ENCODE results near the gene PDGFRB. TPM values are rescaled to one million over a fixed set of nuclear protein-coding genes. Genes with fewer than 3 reads are reported as not detected.

PDGFRB gene
- total and polyA plus RNA-seq, 2 of the 4 experiments (the other 2 are of a cell fraction) = 108 to 124 TPM

GRCh38 chr5:150203832-150204589, 48.4 kb upstream of the PDGFRB start:
- peaks cover 2% of the 10 kb centered on the region; the same call in 1 of the 2 replicates for H3K9me3 ChIP-seq (ENCODE audit: control insufficient read depth, insufficient read depth, low read length)
- in situ Hi-C loops (cut with MboI; ENCODE audit: low sequenced_read_pairs) (loop anchor here (25.0 kb wide), 1 partner anchor 567 kb away; no protein-coding TSS in a partner anchor), dilution Hi-C loops (cut with HindIII; ENCODE audit: low sequenced_read_pairs, unreplicated experiment) (no loop called here), intact Hi-C loops (cut with micrococcal nuclease) (no loop called here)
- H4K20me1 ChIP-seq (ENCODE audit: insufficient read depth, low read length) = no peaks in the 10 kb centered on the region
- no TSS peak for BruUV-seq (replicated peaks)
- no peak overlapping the region for H2AFZ ChIP-seq (replicated peaks; ENCODE audit: low read length, poor library complexity)
- no peak overlapping the region for H2AK5ac ChIP-seq (ENCODE audit: low read depth, low read length)
- POLR2A ChIA-PET (ENCODE audit: unreplicated experiment) = no interaction called here
- H4K91ac ChIP-seq (ENCODE audit: insufficient read depth, low read depth, low read length) = no peak overlapping the region
- no peak overlapping the region for H4K5ac ChIP-seq (ENCODE audit: low read depth, low read length)
- 71% methylated on average over 3 of the region's 12 CpGs; no CpG with 5 or more reads in 1 of the 2 experiments for WGBS, 2 experiments (ENCODE audit: extremely low coverage in 2 of 2, insufficient read length in 1 of 2)
- ATAC-seq (ENCODE audit: low read depth) (no peak), DNase-seq (no peak)
- CTCF ChIA-PET = no interaction called here
- no peak overlapping the region for H3K9ac ChIP-seq (ENCODE audit: low read depth, low read length)
- H2BK15ac ChIP-seq (ENCODE audit: low read depth, low read length) = no peak overlapping the region
- no peaks in the 10 kb centered on the region for H3K36me3 ChIP-seq (ENCODE audit: control insufficient read depth, insufficient read depth, low read length)
- H3K27ac ChIP-seq (ENCODE audit: insufficient read depth, low read length) = no peak overlapping the region
- no peak overlapping the region for H3K4me2 ChIP-seq (ENCODE audit: low read depth, low read length)
- H3K9me1 ChIP-seq (ENCODE audit: insufficient read depth, low read length) = peaks cover 1% of the 10 kb centered on the region; the same call in 1 of the 2 replicates
- H3K14ac ChIP-seq (replicated peaks; ENCODE audit: low read depth, low read length) = no peak overlapping the region
- H2BK5ac ChIP-seq (ENCODE audit: low read depth, low read length, poor library complexity, severe bottlenecking) = no peak overlapping the region
- no peak overlapping the region for H3K23ac ChIP-seq (ENCODE audit: low read depth, low read length)
- no peak overlapping the region for H4K8ac ChIP-seq (ENCODE audit: low read depth in 2 of 2, low read length in 2 of 2)
- no peak overlapping the region for H2BK20ac ChIP-seq (ENCODE audit: low read depth, low read length)
- H3K79me1 ChIP-seq (ENCODE audit: low read depth in 1 of 2, low read length in 2 of 2) = no peaks in the 10 kb centered on the region
- no peak overlapping the region for H3K4me3 ChIP-seq (ENCODE audit: insufficient read depth, low read depth, low read length)
- peaks cover 17% of the 10 kb centered on the region for H3K27me3 ChIP-seq (ENCODE audit: control insufficient read depth, insufficient read depth, low read length)
- TF ChIP-seq RFX5 (IDR thresholded peaks at IDR 0.05; ENCODE audit: low read depth, low read length) = no peak
- TF ChIP-seq FOS (IDR thresholded peaks at IDR 0.05; ENCODE audit: low read depth, low read length) = no peak
- no peak for TF ChIP-seq MAFK (IDR thresholded peaks at IDR 0.05; ENCODE audit: low read depth, low read length)
- TF ChIP-seq SMC3 (IDR thresholded peaks at IDR 0.05; ENCODE audit: low read depth, low read length) = no peak
- no peak for TF ChIP-seq ELK1 (IDR thresholded peaks at IDR 0.05; ENCODE audit: borderline replicate concordance, low read depth, low read length)
- TF ChIP-seq CEBPB (IDR thresholded peaks at IDR 0.05; ENCODE audit: low read depth, low read length) = no peak
- TF ChIP-seq NFE2L2 (IDR thresholded peaks at IDR 0.05; ENCODE audit: low read depth, low read length) = no peak
- no peak for TF ChIP-seq CHD1 (IDR thresholded peaks at IDR 0.05; ENCODE audit: low read depth, low read length)
- TF ChIP-seq MAZ (IDR thresholded peaks at IDR 0.05; ENCODE audit: borderline replicate concordance, low read depth, low read length) = no peak
- no peak for TF ChIP-seq RCOR1 (IDR thresholded peaks at IDR 0.05; ENCODE audit: insufficient replicate concordance, low read length)
- no peak overlapping the region for H2BK120ac ChIP-seq (ENCODE audit: low read depth, low read length)
- H3K56ac ChIP-seq (ENCODE audit: extremely low read depth, insufficient read depth, low read length) = no peak overlapping the region
- H3K18ac ChIP-seq (ENCODE audit: low read depth, low read length) = no peak overlapping the region
- H3K4ac ChIP-seq (ENCODE audit: low read depth, low read length) = no peak overlapping the region
- peaks cover 7% of the 10 kb centered on the region for H3K4me1 ChIP-seq (ENCODE audit: control insufficient read depth, insufficient read depth, low read length)
- no peak overlapping the region for H2AK9ac ChIP-seq (replicated peaks; ENCODE audit: low read depth, low read length, poor library complexity)
